NK-92 (cell line): Measurements from ENCODE around the gene DRC7.
"Not testable (repeated sequence)": the region's sequence is repeated elsewhere in the genome, so short reads cannot be mapped to it uniquely, and the experiment has no call there.

Experiments
- DNase-seq: peaks from one replicate; lab custom pipeline; 2025; ENCODE audit not compliant: unreplicated experiment; lab: John Stamatoyannopoulos, UW

DRC7 gene

DNA sequence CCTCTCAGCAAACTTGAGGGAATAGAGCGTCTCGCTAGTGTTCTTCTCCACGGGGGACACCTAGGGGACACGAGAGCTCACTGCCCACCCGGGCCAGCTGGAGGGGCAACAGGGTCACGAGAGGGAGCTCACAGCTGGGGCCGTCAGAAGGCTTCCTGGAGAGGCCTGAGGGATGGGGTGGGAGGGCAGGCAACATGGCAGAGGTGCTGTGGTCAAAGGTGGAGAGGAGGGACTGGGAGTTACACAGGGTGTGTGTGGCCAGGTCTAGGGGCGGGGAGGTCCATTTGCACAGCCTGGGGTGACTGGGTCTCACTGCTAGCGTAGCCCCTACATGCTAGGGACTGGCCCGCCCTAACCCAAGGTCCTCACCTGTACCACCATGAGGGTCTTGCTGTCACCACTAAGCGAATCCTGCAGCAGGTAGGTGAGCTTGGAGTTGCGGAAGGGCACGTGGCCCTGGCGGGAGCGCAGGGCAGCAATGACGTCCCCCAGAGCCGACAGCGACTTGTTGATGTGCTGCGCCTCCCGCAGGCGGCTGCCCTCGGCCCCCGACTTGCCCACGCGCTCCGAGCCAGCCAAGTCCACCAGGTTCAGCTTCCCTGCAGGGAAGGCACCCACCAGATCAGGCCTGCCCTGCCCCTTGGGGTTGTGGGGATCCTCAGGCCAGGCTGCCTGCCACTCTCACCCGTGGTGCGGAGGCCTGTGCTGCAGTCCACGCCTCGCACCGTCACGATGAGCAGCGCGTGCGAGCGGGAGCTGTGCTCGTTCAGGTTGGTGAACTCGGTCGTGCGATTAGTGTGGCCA is 66.0 kb downstream of the DRC7 start:
- no peak for DNase-seq

DNA sequence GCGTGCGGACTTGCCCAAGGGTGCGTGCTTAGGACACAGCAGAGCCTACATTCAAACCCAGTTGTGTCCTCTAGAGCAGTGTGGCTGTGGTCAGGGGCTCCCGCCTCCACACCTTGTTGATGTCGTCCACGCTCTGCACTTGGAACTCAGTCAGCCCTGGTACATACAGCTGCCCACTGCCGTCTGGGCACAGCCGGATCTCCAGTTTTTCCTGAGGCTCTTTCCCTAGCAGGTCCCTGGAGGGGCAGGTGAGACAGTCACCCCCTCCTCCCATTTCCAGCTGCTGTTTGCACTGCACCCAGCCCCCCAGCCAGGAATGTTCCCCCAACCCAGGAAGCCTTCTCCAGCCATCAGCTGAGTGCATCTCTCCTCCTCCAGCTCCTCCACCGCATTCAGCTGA is 66.7 kb downstream of the DRC7 start:
- no peak for DNase-seq

DNA sequence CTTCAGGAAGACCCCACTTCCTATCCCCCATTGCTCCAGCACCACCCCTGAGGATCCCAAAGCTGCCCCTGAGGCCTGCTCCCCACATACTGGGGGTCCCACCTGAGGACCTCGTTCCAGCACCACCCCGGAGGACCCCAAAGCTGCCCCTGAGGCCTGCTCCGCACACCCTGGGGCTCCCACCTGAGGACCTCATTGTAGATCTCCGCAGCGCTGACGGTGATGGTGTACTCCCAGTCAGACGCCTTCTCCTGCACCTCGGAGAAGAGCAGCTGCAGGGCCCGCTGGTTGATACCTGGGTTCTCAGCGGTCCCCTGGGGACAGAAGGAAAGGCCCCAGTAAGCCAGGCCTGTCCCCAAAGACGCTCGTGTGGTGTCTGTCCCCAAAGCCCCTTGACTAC is 67.4 kb downstream of the DRC7 start:
- DNase-seq: no peak

DNA sequence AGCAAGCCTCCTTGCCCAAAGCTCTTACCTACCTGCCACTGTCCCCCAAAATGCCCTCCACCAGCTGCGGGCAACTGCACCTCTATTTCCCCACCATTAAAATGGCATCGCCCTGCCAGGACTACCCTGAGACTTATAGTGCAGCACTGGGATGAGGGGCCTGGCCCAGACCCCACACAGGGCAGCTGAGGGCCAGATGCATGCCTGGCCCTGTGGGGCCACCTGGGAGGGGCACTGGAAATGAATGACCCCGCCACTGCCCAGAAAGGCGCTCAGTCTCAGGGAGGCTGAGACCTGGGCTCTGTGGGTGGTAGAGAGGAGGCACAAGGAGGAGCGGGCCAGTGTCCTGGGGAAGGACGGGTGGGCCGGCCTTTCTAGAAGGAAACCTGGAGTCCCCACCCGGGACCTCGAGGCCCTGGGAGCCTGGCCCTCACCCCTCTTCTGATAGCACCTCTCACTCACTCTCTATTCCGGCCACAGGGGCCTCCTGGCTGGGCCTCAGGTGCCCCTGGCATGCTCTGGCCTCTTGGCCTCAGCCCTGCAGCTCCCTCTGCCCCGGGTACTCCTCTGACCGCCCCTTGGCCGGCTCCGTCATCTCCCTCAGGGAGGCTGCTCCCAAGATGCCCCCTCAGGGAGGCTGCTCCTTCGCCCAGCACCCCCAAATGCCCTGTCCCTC is 67.9 kb downstream of the DRC7 start:
- DNase-seq: no peak

DNA sequence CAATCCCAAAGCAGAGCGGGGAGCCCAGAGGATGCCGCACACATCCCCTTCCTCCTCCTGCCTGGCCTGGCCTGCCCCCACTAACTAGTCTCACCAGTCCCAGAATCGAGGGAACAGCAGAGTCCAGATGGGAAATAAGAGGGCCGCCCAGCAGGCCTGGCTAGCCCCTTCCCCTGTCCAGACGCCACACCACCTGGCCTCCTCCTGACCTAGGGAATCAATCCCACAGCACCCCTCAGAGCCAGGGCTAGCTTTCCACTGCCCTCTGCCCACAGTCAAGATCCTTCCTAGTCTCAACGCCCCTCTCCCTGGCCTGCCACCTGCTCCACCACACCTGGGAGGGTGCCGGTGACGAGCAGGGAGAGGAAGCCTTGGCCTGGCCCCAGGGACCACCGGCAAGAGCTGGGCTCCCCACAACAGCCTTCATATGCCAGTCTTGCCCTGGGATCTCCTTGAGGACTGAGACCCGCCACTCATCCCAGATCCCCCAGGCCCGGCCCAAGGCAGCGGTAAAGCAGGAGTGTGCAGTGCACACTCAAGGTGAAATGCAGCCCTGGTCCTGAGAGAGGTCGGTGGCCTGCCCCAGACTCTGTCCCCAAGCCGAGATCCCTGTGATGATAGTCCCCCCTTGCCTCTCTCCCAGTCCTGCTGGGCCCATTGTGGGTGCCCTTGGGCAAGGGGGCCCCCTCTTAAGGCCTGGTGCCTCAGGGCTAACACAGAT is 68.8 kb downstream of the DRC7 start:
- no peak for DNase-seq

DNA sequence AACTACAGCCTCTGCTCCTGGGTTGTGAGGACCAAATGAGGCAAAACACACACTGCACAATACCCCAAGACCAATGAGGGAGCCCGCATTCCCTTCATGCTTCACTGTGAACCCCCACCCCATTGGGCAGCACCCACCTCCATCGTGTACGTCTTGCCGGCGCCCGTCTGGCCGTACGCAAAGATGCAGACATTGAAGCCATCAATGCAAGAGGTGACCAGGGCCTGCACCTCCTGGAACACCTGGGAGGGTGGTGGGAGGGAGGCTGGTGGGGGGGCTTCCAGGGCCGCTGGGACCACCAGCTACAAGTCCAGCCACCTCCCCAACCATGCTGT is 69.4 kb downstream of the DRC7 start:
- DNase-seq: no peak

DNA sequence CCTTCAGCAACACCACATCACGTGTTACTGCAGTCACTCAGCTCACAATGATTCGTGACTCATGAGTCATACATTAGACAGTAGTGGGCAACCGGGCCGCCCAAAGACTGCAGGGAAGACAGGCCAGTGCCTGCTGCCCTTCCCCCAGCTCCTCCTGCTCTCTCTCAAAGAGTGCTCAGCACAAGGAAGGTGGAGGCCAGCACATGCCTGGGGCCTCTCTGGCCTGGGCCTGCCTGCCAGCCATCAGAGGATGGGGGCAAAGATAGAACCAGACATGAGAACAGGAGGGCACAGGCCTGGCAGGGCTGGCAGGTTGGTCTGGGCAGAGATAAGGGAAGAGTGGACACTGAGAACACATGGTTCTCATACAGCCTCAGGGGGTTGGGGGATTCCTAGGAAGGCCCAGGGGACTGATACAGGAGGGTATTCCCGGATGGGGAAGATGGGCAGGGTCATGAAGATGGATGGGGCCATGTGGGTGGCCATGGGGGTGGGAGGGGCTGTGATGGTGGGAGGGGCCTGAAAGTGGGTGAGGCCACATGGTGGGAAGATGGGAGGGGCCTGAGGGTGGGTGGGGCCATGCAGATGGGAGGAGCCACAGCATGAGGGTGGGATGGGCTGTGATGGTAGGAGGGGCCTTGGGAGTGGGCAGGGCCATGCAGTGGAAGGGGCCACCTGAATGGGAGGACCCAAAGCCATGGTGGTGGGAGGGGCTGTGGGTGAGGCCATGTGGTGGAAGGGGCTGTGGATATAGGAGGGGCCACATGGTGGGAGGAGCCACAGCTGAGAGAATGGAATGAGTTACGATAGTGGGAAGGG is 69.9 kb downstream of the DRC7 start:
- no peak for DNase-seq

DNA sequence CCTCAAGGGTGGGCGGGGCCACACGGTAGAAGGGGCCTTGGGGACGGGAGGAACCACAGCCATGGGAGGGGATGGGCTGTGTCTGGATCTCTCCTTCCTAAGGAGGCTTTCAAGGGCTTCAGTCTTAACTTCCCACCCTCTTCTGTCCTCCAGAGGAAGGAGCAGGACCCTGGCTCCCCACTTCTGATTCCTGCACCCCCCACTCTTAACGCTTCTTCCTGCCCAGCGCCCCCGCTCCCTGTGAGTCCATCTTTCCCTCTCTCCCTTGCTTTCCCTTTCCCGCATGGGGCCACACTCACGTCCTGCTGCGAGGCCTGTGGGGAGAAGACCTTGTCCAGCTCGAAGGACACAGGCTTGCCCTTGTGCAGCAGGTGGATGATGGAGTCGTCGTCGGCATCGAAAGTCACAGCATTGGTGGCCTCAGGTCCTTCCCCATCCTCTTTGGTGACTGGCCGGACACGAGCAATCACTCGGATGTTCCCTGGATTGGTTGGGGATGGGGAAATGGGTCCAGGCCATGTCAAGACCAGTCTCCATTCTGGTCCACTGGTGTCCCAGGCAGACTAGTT is 70.6 kb downstream of the DRC7 start:
- DNase-seq: no peak

DNA sequence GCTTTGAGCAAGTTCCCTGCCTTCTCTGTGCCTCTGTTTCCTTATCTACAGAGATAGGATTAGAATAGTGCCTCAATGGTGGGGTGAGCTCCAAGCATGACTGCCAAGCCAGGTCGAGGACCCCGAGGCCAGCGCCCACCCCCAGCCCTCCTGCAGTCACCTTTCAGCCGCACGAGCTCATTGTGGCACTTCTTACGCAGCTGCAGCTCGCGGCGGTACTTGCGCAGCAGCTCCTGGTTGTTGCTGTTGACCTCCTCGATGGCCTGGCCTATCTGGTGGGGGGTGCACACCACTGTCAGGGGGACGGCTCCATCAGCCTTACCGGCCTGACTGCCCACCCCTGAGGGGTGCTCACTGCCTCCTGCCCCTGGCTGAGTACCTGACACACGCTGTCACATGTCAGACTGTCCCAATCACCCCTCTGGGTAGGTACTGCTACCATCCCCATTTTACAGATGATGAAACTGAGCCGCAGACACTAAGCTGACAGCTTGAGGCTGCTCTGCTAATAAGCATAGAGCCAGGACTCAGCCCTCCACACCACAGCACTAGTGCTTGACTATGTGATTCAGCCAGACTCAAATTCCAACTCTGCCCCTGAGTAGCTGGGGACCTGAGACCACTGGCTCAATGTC is 72.2 kb downstream of the DRC7 start:
- no peak for DNase-seq

DNA sequence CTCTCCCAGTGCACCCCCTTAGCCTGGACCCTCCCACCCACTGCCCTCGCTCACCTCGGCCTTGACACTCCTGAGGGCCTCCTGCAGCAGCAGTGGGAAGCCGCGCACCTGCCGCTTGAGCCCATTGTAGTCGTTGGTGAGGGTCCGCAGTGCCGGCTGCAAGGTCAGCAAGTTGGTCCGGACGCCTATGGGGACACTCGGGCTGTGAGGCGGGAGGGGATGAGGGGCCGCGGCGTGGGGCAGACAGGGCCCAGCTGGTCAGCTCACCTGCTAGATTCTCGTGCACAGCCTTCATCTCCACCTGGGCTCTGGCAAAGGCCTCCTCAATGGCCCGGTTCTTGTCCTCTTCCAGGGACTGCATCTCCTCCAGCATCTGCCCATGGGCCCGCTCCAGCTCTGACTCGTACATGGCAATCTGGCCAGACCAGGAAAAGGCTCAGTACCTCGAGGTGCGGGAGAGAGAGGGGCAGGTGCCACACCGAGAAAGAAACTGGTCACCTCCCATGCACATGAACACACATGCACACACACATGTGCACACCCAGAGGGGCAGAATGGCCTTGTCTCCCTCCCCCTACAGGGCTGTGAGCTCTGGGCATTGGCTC is 75.0 kb downstream of the DRC7 start:
- DNase-seq: no peak

DNA sequence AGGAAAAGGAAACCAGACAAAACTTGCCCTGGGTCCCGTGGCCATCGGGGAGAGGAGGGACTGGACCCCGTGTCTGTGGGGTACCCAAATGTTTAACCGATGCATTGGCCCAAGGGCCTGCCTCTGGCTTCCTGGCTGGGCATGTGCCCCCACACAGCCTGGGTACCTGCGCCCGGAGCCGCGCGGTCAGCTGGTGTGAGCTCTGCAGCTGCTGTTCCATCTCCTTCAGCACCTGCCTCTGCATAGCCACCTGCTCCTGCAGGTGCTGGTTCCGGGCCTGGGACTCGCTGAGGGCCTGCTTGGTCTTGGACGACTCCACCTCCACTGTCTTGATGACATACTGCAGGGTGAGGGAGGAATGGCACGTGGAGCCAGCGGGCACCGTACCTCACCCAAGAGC is 75.8 kb downstream of the DRC7 start:
- no peak for DNase-seq

DNA sequence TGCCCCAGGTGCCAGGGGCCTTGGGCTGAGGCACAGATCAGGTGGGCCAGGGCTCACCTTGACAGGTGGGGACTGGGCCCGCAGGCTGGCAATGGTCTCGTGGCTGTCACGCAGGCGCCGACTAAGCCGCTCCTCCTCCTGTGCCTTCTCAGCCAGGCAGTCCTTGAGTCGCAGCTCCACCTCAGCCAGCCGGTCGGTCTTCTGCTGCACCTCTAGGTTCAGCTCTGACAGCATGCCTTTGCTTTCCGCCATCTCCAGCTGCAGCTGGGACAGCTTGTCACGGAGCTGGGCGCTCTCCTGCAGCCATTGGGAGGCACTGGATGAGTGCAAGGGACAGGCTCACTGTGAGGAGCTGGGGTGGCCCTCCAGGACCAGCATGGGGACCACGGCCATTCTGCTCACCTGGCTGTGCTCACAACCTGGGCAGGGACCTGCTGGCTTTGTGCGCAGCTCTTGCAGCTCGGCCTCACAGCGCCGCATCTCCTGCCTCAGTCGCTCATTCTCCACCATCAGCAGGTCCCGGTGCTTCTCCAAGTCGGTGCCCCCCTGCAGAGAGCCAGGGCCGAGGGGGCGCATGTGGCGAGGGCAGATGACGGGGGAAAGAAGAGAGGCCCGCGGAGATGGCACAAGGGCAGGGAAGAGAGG is 76.7 kb downstream of the DRC7 start:
- DNase-seq: no peak

DNA sequence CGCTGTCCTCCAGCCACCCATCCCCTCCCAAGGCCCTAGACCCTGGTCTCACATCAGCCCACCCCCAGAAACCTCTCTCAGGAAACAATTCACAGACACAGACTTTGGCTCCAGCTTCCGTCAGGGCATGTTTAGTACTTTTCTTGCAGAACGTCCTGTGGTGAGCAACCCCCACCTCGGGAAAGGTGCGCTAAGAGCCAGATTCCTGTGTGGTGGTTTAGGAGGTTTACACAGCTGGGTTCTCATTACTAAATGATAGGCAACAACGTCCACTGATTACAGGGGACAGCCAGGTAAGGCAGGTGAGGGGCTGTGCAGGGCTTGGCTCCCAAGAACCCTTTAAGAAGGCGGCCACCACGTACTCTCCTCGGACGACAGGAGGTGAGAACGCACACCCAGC is 78.4 kb downstream of the DRC7 start:
- no peak for DNase-seq

DNA sequence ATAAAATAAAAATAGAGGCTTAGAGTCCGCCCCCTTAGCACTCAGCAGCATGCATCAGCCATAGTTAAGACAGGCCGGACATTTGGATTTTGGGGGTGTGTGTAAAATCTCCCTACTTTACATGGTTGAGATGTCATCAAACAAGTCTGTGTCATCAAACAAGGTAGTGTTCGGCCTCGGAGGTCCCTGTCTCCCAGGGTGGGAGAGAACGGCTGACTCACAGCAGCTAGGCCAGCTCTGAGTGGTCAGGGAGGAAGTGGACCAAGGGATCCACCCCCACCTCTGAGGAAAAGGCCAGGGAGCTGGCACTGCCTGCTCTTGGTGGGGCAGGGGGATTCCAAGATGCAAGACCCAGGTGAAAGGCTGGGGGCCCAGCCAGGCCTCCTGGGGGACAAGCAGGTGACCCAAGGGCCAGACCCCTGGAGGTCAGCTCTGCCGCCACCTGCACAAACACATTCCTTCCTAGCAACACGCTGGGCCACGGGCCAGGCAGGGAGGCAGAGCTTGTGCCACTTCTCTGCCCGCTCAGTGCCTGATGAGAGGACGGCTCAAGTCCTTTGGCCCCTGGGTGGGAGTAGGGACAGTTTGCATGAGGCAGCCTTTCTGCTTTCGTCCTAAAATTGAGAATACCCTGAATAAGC is 79.2 kb downstream of the DRC7 start:
- no peak for DNase-seq

DNA sequence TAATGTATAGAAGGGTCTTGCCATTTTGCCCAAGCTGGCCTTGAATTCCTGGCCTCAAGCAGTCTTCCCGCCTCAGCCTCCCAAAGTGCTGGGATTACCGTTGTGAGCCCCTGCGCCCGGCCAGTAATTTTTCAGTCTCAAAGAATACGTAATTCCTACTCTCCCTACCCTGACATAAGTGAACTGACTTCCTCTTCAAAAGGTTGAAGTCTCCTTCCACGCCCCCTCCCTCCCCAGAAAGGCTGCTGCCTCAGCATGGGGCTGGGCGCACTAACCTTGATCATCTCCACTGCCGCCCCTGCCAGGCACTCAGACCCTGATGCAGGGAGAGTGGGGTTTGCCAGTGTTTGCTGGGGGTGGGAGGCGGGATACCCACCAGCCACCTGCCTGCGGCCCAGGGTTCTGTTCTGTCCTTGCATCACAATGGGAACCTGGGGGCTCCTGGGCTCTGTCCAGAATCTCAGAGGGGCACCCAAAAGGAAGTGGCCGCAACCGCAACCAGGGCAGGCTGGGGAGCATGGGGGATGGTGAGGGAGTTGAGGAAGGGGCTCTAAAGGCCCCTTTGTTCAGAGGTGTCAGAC is 80.2 kb downstream of the DRC7 start:
- DNase-seq: no peak

DNA sequence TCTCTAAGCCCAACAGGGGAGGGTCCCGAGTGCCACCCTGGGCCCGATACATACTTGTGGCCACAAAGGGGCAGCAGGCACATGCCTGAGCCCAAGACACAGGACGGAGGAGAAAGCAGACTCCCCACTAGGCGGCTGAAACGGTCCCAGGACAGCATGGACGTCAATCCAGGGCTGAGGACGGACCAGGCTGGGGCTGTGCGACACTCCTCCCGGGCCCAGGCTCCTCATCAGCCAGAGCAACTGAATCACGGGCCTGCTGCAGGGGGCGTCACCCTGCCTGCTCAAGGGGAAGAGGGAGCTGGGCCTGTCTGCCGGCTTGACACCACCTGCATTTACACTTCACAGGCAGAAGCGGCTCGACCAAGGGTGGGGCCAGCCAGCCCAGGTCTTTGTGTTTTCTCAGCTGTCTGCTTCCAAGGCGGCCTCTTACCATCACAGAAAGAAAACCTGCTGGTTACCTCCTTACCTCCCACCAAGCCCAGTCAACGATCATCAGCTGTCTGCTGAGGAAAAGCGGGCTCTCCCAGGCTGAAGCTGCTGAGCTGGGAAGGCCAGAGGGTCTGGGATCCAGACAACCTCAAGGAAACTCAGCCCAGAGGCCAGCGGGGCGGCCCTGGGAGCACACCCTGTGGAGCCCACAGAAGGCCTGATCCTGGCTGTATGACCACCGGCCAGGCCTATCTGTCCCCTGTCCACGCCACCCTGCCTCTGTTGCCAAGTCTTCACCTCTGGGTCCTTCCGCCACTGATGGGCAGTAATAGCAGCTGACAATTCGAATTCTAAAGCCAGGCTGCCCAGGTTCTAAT is 81.3 kb downstream of the DRC7 start:
- no peak for DNase-seq

DNA sequence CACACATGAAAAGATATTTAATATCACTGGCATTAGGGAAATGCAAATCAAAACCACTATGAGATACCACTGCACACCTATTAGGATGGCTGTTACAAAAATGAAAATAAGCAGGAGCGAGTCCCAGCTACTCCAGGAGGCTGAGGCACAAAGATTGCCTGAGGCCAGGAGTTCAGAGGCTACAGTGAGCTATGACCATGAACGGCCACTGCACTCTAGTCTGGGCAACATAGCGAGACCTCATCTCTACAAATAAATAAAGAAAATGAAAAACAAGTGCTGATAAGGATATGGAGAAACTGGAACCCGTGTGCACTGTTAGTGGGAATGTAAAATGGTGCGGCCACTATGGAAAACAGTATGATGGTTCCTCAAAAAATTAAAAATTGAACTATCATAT is 84.1 kb downstream of the DRC7 start:
- no peak for DNase-seq

DNA sequence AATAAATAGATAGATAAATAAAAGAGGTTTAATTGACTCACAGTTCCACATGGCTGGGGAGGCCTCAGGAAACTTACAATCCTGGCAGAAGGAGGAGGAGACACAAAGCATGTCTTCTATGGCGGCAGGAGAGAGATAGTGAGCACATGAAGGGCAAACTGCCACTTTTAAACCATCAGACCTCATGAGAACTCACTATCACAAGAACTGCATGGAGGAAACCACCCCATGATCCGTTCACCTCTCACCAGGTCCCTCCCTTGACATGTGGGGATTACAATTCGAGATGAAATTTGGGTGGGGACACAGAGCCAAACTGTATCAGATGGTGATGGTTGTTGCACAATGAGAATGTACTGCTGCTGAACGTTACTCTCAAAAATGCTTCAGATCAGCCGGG is 85.2 kb downstream of the DRC7 start:
- not testable (repeated sequence) for DNase-seq
